HG03139 (cell line): ENCODE data around the gene PRCP.
"Not testable (repeated sequence)": the region's sequence is repeated elsewhere in the genome, so short reads cannot be mapped to it uniquely, and the experiment has no call there.

Experiments
- ATAC-seq: cut with Tn5 transposase; IDR thresholded peaks from one replicate; pipeline ENCODE4 v1.9.1; 2021; ENCODE audit not compliant: unreplicated experiment

The PRCP gene

DNA sequence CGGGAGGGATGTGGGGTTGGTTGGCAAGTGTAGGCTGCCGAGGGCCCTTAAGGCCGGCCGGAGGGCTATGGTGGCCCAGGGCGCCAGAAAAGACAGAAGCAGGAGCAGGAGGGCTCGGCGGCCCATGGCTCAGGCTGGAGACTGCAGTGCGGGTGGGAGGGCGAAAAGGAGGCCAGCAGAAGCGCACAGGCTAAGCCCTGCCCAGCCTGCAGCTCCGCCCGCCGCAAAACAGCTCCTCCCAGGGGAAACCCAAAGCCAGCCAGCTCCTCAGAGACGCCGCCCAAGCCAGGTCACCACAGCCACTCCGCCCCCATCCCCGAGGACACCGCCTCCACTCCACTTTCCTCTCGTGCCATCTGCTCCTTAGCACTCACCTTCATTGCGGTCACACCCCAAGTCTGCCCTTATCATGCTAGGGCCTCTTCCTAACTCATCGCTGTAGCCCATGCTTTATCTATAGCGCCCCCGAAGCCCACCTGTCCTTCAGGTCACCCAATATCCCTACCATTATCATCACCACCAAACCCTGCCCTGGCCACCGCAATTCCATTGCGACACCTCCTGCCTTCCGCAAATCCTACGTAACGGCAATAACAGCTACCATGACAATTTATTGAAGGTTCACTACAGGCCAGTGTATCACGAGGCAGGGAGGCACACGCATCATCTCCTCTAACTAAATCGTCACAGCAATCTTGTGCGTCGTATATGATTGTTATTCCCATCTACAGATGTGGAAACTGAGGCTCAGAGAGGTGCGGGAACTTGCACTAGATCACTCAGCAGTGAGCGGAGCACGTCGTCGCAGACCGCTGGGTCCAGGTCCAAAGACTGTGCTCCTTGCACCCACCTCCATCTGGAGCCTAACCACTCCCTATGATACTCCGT is at the start of gene PRCP:
TSS of gene PRCP (minus strand) at position 154 of the 888 bp plus-strand sequence. CDS start at position 126, 28 bp downstream.
- peak; percentile 78 for ATAC-seq

DNA sequence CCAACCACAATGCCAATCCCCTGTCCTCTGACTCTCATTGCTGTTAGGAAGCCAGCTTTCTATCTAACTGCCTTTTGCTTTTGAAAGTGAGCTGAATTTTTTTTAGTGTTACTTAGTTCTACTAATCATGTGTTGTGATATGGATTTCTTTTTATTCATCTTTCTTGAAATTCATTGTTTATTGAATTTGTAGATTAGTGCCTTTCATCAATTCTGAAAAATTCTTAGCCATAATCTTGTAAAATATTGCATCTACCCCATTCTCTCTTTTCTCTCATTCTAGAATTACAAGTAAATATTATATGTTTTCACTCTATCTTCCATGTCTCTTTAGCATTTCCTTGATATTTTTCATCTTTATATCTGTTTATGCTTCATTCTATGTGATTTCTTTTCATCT is 49.1 kb upstream of the PRCP start:
- no peak for ATAC-seq

DNA sequence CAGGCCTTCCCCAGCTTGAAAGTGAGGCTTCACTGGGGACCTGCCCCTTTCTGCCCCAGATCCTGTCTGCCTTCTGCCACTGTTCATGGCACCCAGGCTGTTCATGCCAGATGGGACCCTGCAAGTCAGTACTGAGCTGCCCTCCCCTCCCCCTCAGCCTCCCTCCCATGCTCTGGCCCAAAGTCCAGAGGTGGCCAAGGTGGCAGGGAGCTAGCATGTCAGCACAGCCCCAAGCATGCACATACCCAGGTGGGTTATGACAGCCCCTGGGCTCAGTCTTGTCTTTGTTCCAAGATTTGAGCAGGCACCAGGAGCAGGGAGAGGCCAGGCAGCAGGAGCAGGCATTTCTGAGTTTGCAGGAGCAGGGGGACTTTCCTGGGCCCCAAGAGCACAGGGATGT is 45.5 kb upstream of the PRCP start:
- no peak for ATAC-seq

DNA sequence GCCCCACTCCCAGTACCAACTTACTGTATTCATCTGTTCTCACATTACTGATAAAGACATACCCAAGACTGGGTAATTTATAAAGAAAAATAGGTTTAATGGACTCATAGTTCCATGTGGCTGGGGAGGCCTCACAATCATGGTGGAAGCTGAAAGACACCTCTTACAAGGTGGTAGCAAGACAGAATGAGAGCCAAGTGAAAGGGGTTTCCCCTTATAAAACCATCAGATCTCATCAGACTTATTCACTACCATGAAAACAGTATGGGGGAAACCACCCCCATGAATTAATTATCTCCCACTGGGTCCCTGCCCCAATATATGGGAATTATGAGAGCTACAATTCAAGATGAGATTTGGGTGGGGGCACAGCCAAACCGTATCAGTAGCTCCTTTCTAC is 44.8 kb upstream of the PRCP start:
- ATAC-seq, result not testable (repeated sequence)

DNA sequence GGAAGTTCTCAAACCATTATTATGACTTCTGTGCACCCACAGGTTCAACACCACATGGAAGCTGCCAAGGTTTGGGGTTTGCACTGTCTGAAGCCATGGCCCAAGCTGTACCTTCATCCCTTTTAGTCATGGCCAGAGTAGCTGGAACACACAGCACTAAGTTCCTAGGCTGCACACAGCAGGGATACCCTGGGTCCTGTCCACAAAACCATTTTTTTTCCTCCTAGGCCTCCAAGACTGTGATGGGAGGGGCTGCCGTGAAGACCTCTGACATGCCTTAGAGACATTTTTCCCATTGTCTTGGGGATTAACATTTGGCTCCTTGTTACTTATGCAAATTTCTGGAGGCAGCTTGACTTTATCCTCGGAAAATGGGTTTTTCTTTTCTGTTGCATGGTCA is 44.0 kb upstream of the PRCP start:
- no peak for ATAC-seq

DNA sequence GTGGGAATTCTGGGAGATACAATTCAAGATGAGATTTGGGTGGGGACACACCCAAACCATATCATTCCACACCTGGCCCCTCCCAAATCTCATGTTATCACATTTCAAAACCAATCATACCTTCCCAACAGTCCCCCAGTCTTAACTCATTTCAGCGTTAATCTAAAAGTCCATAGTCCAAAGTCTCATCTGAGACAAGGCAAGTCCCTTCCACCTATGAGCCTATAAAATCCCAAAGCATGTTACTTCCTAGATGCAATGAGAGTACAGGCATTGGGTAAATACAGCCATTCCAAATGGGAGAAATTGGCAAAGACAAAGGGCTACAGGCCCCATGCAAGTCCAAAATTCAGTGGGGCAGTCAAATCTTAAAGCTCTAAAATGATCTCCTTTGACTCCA is 43.2 kb upstream of the PRCP start:
- ATAC-seq, result not testable (repeated sequence)

DNA sequence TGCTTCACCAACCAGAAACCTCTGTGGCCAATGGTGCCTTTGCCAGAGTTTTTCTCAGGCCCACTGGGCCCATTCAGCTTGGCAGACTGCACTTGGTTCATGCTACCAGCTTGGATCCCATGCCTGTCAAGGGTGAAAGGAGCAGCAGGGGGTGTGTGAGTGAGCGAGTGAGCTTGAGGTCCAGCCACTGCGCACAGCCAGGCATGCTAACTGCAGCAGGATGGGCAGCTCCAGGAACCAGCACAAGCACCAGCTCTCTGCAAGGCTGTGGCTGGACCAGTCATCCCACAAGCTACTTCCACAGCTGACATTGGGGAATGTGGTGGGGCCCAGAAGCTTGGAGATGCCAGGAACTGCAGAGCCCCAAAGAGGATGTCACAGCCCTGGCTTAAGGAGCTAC is 42.1 kb upstream of the PRCP start:
- no peak for ATAC-seq

DNA sequence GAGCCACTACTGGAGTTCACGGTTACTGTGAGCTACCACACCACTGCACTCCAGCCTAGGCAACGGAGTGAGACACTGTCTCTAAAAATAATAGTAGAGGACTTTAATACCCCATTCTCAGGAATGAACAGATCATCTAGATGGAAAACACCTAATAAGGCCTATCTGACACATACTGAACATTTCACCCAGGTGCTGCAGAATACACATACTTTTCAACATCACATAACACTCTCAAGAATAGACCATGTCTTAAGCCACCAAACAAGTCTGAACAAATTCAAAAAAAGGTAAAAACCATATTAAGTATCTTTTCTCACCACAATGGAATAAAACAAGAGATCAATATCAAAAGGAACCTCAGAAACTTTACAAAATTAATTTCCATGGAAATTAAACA is 39.2 kb upstream of the PRCP start:
- no peak for ATAC-seq

DNA sequence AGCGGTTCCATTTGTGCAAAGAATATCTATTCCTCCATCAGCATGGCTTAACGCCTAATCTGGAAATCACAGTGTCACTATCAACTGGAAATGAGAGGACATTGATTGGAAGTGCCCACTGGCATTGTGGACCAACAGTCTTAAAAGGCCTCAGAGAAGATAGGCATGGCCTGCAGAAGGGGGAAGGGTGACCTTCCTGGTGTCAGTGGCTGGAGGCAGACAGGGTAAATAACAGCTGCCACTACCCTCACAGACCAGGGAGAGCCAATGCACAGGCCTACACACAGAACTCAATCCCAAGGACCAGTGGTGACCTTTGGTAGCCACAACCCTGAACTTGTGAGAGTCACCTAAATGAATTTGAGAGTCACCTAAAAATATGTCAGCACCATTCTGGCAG is 37.3 kb upstream of the PRCP start:
- no peak for ATAC-seq

DNA sequence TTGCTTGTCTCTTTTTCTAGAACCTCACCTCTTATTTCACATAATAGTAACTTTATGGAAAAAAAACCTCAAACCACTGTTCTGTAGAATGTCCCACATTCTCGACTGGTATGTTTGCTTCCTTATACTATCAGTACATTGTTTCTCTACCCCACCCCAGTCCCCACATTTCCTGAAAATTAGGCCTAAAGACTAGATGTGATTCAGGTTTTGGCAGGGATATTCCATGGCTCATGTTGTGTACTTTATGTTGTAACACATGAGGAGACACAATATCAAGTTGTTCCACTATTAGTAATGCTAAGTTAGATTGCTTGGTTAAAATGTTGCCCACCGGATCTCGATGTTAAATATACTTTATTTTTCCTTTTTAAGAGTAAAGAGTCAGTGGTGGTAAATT is 36.0 kb upstream of the PRCP start:
- no peak for ATAC-seq

DNA sequence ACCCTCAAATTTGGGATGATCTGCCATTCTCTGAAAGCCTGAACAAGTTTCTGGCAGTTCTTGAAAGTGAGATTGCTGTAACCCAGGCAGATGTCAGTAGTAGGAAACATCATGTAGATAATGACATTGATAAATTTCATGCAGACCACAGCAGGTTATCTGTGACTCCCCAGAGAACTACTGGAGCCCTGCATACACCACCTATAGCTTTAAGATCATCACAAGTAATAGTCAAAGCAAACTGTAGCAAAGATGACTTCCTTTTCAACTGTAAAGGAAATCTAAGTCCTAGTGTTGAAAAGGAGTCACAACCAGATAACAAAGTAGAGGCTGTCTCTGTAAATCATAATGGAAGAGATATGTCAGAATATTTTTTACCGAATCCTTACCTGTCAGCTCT is 32.3 kb upstream of the PRCP start:
- no peak for ATAC-seq

DNA sequence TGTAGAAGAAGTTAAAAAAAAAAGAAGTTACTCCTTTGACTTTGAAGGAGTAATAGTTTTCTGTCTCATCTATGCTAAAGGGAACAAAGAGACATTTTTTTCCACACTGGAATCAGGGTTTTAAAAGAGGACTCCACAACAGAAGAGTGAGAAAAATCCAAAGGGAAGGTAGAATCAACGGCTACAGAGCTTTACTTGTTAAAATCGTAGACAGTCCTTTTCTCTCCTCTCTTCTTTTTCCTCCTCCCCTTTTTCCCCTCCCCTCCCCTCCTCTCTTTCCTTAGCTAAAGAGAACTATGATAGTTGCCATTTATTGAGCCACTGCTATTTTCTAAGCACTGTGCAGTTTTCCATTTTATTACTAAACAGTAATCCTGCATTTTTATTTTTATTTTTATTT is 30.5 kb upstream of the PRCP start:
- no peak for ATAC-seq

DNA sequence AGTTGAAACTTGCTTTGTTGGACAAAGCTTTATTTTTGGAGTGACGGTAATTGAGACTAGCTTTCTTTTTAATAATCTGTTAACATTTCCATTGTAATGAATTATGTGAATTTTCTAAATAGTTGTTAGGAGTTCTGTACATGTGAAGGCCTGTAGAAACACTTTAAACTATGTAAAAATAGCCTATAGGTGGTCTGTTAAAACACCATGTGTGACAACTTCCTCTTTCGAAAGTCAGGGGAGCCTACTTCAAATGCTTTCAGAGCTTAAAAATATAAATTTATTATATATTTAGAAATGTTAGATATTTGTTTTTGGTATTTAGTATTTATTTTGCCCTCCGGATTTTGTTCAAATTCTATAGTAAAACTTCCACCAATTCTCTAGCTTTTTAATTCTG is 30.0 kb upstream of the PRCP start:
- no peak for ATAC-seq

DNA sequence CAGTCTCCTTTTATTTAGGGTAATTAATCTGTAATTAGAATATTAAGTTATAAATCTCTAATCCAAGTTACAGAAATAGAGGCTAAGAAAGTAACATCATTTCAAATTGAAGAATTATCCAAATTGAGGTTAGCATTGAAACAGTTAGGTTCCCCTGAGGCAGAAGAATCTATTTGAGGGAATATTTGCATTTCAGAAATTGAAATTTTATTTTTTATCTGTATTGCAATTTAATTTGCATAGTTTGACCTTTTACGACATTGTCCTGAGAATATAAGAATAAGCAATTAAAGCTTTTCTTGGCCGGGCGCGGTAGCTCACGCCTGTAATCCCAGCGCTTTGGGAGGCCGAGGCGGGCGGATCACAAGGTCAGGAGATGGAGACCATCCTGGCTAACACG is 28.9 kb upstream of the PRCP start:
- ATAC-seq, result no peak

DNA sequence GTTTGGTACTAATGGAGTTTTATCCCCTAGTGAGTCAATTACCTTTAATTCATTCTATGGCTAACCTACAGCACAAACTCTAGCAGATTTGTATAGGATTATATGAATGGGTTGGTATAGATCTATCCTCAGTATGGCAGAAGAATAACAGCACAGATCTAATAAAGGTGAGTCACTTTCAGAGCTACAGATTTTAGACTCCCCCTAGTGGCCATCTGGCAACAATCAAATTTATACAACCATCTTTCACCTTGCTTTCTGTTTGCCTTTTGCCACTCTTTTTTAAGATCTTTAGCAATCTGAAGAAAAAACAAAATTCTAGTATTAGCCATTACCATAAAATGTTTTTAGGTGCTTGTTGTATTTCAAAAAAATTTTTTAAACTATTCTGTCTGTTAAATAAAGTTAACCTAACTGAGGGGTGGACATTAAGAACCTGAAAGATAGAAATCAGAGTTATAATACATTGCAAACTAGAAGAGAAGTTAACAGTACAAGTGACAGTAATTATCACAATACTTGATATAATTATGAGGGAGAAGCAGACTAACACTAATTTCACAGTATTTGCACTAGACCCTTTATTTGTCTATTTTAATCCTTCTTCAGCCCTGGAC is 27.1 kb upstream of the PRCP start:
- ATAC-seq, result peak; percentile 56

DNA sequence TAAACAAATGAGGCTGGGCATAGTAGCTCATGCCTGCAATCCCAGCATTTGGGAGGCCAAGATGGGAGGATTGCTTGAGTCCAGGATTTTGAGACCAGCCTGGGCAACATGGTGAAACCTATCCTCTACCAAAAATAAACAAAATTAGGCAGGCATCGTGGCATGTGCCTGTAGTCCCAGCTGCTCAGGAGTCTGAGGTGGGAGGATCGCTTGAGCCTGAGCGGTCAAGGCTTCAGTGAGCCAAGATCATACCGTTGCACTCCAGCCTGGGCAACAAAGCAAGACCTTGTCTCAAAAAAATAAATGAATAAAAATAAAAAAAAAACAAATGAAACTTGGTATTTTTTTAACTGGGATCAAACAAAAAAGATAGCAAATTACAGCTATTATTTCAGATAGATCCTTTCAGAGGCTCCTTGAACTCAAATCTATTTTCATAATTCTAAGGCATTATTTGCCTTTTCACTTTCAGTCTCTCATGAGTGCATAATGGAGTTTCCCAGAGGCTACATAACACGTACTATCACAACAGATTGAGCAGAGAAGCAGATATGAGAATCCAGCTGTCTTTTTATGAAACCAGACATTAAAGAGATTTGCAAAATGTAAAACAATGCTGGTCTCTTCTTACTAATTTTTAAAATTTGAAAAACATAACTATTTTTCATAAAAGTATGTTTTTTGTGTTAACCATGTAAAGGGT is 24.4 kb upstream of the PRCP start:
- no peak for ATAC-seq

DNA sequence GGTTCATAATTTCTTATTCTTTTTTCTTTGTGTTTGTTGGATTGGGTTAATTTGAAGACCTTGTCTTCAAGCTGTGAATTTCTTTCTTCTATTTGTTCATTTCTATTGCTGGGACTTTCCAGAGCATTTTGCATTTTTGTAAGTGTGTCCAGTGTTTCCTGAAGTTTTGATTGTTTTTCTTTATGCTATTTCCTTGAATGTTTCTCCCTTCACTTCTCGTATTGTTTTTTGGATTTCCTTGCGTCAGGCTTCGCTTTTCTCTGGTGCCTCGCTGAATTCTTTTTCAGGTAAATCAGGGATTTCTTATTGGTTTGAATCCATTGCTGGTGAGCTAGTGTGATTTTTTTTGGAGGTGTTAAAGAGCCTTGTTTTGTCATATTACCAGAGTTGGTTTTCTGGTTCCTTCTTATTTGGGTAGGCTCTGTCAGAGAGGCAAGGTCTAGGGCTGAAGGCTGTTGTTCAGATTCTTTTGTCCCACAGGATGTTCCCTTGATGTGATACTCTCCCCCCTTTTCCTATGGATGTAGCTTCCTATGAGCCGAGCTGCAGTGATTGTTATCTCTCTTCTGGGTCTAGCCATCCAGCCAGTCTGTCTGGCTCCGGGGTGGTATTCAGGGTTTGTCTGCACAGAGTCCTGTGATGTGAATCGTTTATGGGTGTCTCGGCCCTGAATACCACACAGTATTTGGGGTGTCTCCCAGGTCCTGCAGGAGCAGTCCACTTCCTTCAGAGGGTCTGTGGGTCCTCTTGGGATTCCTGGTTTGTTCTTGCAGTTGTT is 22.4 kb upstream of the PRCP start:
- not testable (repeated sequence) for ATAC-seq

DNA sequence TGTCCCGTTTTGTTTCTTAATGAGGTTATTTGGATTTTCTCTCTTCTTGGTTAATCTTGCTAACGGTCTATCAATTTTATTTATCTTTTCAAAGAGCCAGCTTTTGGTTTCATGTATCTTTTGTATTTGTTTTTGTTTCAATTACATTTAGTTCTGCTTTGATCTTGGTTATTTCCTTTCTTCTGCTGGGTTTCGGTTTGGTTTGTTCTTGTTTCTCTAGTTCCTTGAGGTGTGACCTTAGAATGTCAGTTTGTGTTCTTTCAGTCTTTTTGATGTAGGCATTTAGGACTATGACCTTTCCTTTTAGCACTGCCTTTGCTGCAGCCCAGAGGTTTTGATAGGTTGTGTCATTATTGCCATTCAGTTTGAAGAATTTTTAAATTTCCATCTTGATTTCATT is 20.0 kb upstream of the PRCP start:
- ATAC-seq, result not testable (repeated sequence)

DNA sequence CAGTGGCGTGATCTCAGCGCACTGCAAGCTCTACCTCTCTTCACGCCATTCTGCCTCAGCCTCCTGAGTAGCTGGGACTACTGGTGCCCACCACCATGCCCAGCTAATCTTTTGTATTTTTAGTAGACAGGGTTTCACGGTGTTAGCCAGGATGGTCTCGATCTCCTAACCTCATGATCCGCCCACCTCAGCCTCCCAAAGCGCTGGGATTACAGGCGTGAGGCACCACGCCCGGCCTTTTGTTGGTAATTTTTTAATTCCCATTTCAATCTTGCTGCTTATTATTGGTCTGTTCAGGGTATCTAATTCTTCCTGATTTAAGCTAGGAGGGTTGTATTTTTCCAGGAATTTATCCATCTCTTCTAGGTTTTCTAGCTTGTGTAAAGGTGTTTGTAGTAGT is 19.6 kb upstream of the PRCP start:
- ATAC-seq, result not testable (repeated sequence)

DNA sequence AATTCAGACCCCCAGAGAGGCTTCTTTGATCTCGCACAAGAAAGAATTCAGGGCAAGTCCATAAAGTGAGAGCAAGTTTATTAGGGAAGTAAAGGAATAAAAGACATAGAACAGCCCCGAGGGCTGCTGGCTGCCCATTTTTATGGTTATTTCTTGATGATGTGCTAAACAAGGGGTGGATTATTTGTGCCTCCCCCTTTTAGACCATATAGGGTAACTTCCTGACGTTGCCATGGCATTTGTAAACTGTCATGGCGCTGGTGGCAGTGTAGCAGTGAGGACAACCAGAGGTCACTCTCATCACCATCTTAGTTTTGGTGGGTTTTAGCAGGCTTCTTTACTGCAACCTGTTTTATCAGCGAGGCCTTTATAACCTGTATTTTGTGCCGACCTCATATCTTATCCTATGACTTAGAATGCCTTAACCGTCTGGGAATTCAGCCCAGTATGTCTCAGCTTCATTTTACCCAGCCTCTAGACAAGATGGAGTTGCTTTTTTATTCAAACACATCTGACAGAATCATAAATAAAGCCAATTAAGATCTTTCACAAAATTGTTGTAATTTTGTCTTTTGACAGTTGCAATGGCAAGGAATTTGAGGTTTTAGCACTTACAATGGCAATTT is 8.9 kb upstream of the PRCP start:
- ATAC-seq, result no peak

DNA sequence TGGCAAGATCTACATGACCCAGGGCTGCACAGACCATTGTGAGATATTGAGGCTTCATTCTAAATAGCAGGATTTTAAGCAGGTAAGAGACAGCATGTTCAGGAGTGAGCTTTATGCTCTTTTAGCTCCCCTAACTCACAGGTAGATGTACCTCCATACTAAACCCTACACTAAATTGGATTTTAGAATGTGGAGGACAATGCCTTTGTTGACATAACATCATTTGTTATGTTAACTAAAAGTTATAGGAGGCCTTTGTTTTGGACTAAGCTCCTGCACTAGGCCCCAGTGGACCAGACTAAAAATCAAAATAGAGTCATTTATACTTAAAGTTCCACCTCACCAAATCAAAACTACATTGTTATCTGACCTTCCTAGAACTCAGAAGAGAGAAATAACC is 8.1 kb upstream of the PRCP start:
- ATAC-seq, result no peak
